Tibial nerve (tissue), 4 donors: ENCODE data around the gene TUBGCP2. TPM values are rescaled to one million over a fixed set of nuclear protein-coding genes. Genes with fewer than 3 reads are reported as not detected.

Source experiments
- DNase-seq, 2 donors: peaks; one replicate each; pipeline ENCODE4 v3.0.0-alpha.2; 2019; ENCODE audit warnings: low spot score in 2 of 2
- H3K27ac ChIP-seq, 4 donors: fragments of 200-600 bp; sonication (generic) in 3 of 4; one replicate each; pipeline ENCODE4 v1.5.1; 2017 to 2019; ENCODE audit warnings: mild to moderate bottlenecking in 1 of 4
- H3K27me3 ChIP-seq, 2 donors: fragments of 200-600 bp; sonication (generic) in 1 of 2; one replicate each; pipeline versions ENCODE4 v1.5.1 to v1.6.0; 2017 to 2019
- H3K36me3 ChIP-seq, 3 donors: fragments of 200-600 bp; sonication (generic); one replicate each; pipeline ENCODE4 v1.5.1; 2018 to 2019
- H3K4me1 ChIP-seq, 4 donors: fragments of 200-600 bp; sonication (generic) in 3 of 4; one replicate each; pipeline ENCODE4 v1.5.1; 2017 to 2019
- H3K4me3 ChIP-seq, 4 donors: fragments of 200-600 bp; sonication (generic) in 3 of 4; one replicate each; pipeline ENCODE4 v1.5.1; 2017 to 2019; ENCODE audit warnings: mild to moderate bottlenecking in 1 of 4, moderate library complexity in 1 of 4
- H3K9me3 ChIP-seq, 4 donors: fragments of 200-600 bp; sonication (generic) in 3 of 4; one replicate each; pipeline ENCODE4 v1.5.1; 2017 to 2019
- EP300 ChIP-seq, 2 donors: sonication (generic); formaldehyde crosslinking; IDR thresholded peaks; one replicate each; pipeline ENCODE4 v1.6.1; 2017; ENCODE audit warnings: antibody characterized with exemption in 2 of 2, mild to moderate bottlenecking in 1 of 2
- POLR2A ChIP-seq, 2 donors: fragments of 450-650 bp; IDR thresholded peaks; one replicate each; pipeline ENCODE4 v1.6.1; 2017; ENCODE audit warnings: antibody characterized with exemption in 2 of 2, mild to moderate bottlenecking in 2 of 2, moderate library complexity in 2 of 2
- WGBS, 2 donors: methylation state at CpG; one replicate each; pipeline ENCODE4 v1.1.5; 2018; 5-methylcytosine and 5-hydroxymethylcytosine counted together
- total RNA-seq, 4 donors: library from RNA; depleted of rRNA; stranded (reverse); fragments of >200 nt; gene quantifications; one replicate each; pipeline ENCODE4 v1.1.0, GENCODE V29; 2016
- TF ChIP-seq, protein P1 (sequence below), 5 experiments: fragments of 200-600 bp in 3 of 5; fragments of 450-650 bp in 2 of 5; sonication (generic) in 3 of 5; IDR thresholded peaks; one replicate each; pipeline ENCODE4 v1.5.1; 2016 to 2019; ENCODE audit warnings: antibody characterized with exemption in 5 of 5, mild to moderate bottlenecking in 3 of 5, moderate library complexity in 2 of 5

TUBGCP2 gene
- total RNA-seq, 4 donors from 2014 or later = 35.8 to 73.5 (median 45.7) TPM

DNA sequence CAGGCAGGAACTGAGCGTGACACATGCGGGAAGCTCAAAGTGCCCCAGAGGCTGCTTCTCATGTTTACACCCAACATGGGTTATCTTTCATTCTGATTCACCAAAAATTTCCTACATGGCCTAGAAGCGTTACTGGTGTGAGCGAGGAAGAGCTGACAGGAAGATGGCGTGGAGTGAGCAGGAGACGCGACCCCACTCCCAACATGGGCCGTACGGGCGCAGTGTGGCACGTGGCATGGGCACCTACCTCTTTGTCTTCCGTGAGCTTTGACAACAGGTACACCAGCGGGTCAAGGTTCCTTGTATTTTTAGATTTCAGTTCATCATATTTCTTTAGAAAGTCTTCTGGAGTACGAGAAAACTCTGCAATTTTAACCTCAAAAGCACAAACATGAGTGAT lies 8.9 kb downstream of the TUBGCP2 start:
- no peak overlapping the region for H3K27ac ChIP-seq
- peaks cover 0 to 18% (median 0%) of the 10 kb centered on the region in 4 donors for H3K4me1 ChIP-seq
- no peaks in the 10 kb centered on the region for H3K27me3 ChIP-seq
- H3K4me3 ChIP-seq = no peak overlapping the region
- no peak for DNase-seq
- H3K36me3 ChIP-seq = peaks cover 8 to 90% (median 29%) of the 10 kb centered on the region in 3 donors
- no peak for TF ChIP-seq POLR2A (IDR thresholded peaks at IDR 0.05)
- no peak for TF ChIP-seq EP300 (IDR thresholded peaks at IDR 0.05)
- TF ChIP-seq, protein P1, sequence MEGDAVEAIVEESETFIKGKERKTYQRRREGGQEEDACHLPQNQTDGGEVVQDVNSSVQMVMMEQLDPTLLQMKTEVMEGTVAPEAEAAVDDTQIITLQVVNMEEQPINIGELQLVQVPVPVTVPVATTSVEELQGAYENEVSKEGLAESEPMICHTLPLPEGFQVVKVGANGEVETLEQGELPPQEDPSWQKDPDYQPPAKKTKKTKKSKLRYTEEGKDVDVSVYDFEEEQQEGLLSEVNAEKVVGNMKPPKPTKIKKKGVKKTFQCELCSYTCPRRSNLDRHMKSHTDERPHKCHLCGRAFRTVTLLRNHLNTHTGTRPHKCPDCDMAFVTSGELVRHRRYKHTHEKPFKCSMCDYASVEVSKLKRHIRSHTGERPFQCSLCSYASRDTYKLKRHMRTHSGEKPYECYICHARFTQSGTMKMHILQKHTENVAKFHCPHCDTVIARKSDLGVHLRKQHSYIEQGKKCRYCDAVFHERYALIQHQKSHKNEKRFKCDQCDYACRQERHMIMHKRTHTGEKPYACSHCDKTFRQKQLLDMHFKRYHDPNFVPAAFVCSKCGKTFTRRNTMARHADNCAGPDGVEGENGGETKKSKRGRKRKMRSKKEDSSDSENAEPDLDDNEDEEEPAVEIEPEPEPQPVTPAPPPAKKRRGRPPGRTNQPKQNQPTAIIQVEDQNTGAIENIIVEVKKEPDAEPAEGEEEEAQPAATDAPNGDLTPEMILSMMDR (IDR thresholded peaks at IDR 0.05) = no peak
- WGBS, 2 donors = 95 to 96% methylated on average over 14 of the region's 14 CpGs
- no peaks in the 10 kb centered on the region for H3K9me3 ChIP-seq

DNA sequence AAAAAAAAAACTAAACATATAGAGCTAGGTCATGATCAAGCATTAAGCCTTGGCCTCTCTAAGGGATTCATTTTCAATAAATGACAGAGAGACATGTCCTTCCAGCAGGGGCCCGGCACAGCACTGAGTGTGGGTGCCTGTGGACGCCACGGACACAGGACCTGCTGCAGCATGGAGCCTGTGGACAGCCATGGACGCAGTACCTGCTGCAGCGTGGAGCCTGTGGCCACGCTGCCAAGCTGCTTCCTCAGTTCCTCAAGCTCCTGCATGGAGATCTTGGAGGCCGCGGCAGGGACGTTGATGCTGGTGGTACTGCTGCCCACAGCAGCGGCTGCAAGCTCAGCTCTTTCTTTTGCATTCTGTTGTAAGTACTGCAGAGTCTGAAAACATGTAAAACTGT lies 9.4 kb downstream of the TUBGCP2 start:
- 92 to 94% methylated on average over 10 of the region's 10 CpGs for WGBS, 2 donors
- Histone ChIP-seq H3K4me1 (peaks cover 0 to 14% (median 0%) of the 10 kb centered on the region in 4 donors), H3K27ac (no peak overlapping the region), H3K9me3 (no peaks in the 10 kb centered on the region), H3K27me3 (no peaks in the 10 kb centered on the region), H3K36me3 (peaks cover 8 to 95% (median 34%) of the 10 kb centered on the region in 3 donors), H3K4me3 (no peak overlapping the region)
- TF ChIP-seq EP300 (IDR thresholded peaks at IDR 0.05) (no peak), POLR2A (IDR thresholded peaks at IDR 0.05) (no peak)
- TF ChIP-seq, protein P1 (IDR thresholded peaks at IDR 0.05) = no peak
- no peak for DNase-seq

DNA sequence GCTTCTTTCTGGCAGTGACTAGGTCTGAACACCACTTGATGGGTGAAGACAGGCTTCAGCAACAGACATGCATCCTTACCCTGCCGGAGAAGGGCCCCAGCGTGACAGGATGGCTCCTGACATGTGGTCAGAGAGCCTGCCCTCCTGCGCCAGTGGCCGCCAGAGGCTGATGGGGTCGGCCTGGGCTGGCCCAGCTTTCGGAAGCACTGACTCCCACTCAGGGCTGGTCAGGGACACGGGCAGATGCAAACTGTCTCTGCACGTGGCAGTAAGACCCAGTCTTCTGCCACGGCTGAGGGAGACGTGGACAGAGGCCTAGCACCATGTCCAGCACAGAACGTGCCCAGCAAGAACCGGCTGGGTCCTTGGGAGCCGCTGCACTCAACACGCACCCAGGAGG lies 10.2 kb downstream of the TUBGCP2 start:
- WGBS, 2 donors = 95% methylated on average over 11 to 12 of the region's 14 CpGs
- Histone ChIP-seq H3K36me3 (peaks cover 8 to 99% (median 39%) of the 10 kb centered on the region in 3 donors), H3K4me1 (peaks cover 0 to 6% (median 0%) of the 10 kb centered on the region in 4 donors), H3K4me3 (no peak overlapping the region), H3K9me3 (no peaks in the 10 kb centered on the region), H3K27ac (no peak overlapping the region), H3K27me3 (no peaks in the 10 kb centered on the region)
- no peak for DNase-seq
- TF ChIP-seq EP300 (IDR thresholded peaks at IDR 0.05) (no peak), POLR2A (IDR thresholded peaks at IDR 0.05) (no peak)
- TF ChIP-seq, protein P1 (IDR thresholded peaks at IDR 0.05) = no peak

DNA sequence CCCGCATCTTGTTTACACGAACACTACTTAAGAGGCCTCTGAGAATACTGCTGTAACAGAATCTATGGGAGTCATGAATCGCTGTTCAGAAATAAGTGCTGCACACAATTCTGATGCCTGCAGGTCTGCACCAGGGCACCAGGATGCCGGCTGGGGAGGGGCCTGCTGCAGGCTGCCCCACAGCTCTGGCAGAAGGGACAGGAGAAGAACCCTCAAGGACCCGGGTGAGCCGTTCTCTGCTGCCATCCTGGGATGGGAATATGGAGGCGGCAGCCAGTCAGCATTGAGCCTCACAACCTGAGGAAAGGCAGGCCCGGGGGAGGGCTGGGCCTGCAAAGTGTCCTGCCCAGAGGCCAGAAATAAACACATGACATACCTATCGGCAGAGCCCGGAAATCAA lies 11.2 kb downstream of the TUBGCP2 start:
- Histone ChIP-seq H3K27me3 (no peaks in the 10 kb centered on the region), H3K36me3 (peaks cover 8 to 100% (median 48%) of the 10 kb centered on the region in 3 donors), H3K4me1 (no peaks in the 10 kb centered on the region), H3K9me3 (no peaks in the 10 kb centered on the region), H3K27ac (no peak overlapping the region), H3K4me3 (no peak overlapping the region)
- 89 to 94% methylated on average over 10 of the region's 10 CpGs for WGBS, 2 donors
- TF ChIP-seq EP300 (IDR thresholded peaks at IDR 0.05) (no peak), POLR2A (IDR thresholded peaks at IDR 0.05) (no peak)
- TF ChIP-seq, protein P1 (IDR thresholded peaks at IDR 0.05) = no peak
- no peak for DNase-seq

DNA sequence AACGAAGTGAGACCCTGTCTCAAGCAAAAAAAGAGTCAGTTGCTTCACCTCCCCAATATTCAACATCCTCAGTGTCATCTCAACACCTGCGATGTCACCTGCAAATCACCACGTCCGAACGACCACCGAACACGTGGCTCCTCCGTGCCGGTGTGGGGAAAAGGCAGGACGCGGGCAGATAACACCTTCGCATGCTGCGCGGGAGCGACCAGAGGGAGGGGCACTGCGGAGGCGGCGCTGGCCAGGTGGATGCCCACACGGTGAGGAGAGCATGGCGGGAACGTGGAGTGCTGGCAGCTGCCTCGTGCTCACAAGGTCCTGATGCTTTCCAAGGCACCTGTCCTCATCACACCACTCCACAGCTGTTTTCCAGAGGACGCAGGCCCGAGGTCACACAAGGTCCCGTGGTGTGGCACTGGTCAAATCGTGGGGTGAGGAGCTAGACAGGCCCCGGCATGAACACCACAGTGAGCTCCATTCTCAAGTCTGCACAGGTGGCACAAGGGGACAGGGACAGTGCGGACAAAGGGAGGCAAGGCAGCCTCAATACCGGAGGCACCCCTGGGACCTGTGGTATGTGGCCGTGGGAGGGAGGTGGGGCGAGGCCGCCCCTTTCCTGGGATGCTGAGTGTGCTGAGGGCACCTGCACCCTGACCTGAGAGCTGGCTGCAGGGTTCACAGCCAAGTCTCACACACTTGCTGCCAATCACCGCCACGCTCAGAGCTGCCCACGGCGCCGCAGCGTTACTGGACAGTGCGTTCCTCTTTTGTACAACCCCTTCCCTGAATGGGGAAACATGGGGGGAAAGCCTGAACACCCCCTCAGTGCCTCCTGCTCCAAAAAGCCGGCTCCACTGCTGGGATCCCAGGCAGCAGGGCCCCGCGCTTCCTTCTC lies 13.0 kb downstream of the TUBGCP2 start:
- TF ChIP-seq, protein P1 (IDR thresholded peaks at IDR 0.05) = no peak
- TF ChIP-seq POLR2A (IDR thresholded peaks at IDR 0.05) = no peak
- no peaks in the 10 kb centered on the region for H3K27me3 ChIP-seq
- H3K4me3 ChIP-seq = no peak overlapping the region
- H3K4me1 ChIP-seq = no peaks in the 10 kb centered on the region
- peaks cover 8 to 89% (median 50%) of the 10 kb centered on the region in 3 donors for H3K36me3 ChIP-seq
- H3K27ac ChIP-seq = peak overlapping the region in 2 of 4 donors; percentile 60 to 64
- no peak for DNase-seq
- WGBS, 2 donors = 92 to 93% methylated on average over 40 to 42 of the region's 42 CpGs
- H3K9me3 ChIP-seq = no peaks in the 10 kb centered on the region
